Right hindlimb (tissue), 1 donor: Measurements from ENCODE around the gene SNX1.

Experiments
- DNase-seq: peaks from one replicate; pipeline ENCODE4 v3.0.0-alpha.2; 2018

The SNX1 gene

DNA sequence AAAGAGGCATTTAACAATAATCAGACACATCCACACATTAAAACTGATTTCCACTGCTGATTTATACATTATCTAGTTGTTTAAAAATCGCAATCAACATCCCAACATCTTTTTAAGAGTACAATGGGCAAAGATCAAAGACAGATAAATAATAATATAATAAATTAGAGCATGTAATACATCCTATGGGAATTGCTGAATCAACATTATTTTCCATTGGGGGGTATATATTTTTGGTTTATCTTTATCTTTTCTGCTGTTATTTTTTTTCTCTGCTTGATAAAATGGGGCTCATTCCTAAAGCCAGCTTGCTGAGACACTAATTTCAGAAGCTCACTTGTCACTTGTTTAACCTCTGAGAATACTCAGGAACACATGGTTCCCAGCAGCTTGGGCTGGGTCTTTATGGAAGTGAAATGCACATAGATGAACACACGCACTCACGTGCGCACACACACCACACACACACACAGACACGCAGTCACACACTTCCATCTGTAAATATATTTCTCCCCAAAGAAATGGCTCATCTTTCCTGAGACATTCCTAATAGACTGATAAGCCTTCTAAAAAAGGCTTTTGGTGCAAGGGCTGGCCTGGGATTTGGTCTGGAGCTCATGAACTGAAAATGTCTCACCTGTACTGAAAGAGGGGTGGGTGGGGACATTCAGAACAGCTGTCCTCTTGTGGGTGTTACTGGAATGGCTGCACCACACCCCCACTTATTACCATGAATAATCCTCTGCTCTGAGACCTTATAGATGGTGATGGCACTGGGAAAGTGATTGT lies 70.5 kb downstream of the SNX1 start:
- DNase-seq = no peak

DNA sequence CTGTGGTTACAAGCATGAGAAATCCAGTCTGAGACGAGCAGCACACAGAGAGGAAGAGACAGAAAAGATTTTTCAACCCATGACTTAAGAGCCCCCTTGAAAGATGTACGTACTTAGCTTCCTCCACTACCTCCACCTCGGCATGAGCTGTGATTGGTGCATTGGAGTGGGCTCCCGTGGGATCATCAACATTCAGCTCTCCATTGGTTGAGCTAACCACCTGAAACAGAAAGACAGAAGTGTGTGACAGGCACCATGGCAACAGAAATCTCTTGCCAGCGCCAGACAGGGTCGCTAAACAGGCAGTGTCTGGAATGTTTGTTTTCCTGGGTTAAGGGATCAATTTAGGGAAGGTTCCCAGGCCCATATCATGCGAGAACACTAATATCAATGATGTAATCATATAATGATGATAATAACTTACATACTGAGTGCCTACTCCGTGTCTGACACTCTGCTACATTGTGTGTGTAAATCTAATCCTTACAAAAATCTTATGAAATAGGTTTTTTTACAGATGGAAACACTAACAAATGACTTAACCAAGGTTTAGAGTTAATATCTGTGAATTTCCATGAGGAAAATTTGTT lies 84.5 kb downstream of the SNX1 start:
- DNase-seq = no peak

DNA sequence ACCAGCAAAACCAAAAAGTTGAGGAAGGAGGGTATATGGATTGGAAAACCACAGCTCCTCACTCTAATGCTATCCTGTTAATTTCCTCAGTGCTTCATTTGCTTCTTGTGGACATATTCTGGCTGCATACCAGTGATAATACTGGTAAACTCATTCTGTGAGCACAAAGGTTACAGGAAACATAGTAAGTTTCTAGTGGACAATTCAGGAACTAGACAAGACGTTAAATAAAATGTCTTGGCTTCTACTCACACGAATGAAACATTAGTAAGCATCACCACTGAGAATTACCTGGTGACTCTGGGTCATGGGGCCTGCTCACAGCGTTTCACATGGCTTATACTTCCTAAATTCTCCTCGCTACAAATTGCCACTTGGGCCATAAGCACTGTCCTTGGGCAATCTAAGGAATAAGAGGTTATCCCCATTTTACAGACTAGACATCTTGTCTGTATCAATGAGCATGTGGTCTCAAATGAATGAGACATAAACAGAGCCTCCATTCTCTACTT lies 87.1 kb downstream of the SNX1 start:
- no peak for DNase-seq

DNA sequence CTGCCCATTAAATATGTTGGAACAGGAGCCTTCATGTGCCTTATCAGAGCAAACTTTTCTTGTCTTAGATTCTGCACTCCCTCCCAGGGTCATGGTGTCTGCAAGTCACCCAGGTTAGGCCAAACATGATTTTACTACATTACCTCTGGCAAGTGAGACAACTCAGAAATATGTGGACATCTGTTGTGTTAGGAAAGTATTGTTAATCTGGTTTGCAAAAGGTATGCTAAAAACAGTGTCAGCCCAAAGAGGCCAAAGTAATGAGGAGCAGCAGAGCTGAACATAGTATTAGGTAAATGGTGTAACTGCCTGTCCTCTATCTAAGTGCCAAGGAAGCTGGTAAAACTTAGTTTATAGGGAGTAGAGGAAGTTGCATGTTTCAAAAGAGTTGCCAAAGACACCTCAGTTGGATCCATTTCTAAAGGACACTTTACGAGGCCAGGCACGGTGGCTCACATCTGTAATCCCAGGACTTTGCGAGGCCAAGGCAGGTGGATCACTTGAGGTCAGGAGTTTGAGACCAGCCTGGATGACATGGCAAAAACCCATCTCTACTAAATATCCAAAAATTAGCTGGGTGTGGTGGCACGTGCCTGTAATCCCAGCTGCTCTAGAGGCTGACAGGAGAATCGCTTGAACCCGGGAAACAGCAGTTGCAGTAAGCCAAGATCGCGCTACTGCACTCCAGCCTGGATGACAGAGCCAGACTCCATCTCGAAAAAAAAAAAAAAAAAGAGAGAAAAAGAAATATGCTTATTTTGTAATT lies 89.5 kb downstream of the SNX1 start:
- DNase-seq = no peak

DNA sequence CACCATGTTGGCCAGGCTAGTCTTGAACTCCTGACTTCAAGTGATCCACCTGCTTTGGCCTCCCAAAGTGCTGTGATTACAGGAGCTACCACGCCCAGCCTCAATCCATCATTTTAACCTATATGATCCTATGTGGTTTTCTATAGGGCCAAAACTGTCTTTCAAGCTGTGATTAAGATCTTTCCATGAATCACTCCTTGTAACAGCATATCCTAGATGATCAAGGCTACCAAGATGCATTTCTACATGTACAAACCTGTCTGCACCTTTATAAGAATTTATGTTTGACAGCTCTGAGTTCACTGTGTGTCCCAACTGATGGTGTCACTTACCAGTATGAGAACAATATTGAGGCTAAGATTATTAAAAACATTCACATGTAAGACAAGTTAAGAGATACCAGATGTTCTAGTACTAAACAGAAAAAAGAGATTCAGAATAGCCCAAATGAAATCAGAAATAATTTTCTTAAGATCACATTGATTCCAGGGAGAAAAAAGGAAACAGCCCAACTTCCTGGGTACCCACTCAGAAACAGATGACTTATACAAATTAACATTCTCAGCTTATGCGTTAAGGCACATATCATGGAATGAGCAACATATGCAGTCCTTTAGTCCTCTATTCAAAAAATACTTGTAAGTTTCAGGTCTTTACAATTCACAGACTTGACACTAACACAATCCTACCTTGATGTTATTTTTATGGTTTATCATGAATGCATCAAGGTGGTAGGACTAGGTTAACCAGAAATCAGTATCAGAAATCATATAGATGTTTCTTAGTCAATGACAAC lies 91.8 kb downstream of the SNX1 start:
- no peak for DNase-seq
